ENCODE data around the gene SPANXN4.

Gene SPANXN4

DNA sequence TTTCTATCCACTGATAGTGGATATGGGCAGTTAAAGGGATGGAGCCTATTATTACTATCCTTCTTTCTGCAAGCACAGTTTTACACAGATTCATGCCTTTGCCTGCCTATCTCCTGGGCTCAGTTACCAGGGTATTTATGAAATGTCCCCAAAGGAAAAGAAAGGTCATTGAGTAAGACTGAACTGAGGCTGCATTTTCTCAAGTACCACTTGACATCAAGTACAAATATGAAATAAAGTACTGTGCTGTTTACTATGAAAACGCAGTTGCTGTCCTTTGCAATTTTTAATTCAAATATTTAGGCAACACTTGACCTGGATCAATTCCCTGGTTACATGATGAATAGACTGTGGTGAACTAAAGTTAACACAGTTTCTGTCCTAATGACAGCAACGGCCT, 23.5 kb upstream of the SPANXN4 start:
- DNase-seq (ENCODE audit: extremely low spot score) = no peak
- TF ChIP-seq LEF1 (IDR thresholded peaks at IDR 0.05; ENCODE audit: borderline replicate concordance) = no peak
- no peak for TF ChIP-seq SP1 (IDR thresholded peaks at IDR 0.05)
- TF ChIP-seq FOXA1 (IDR thresholded peaks at IDR 0.05) = no peak
- no peak for TF ChIP-seq HDGF (IDR thresholded peaks at IDR 0.05; ENCODE audit: borderline replicate concordance)
- no peak for TF ChIP-seq NFRKB (IDR thresholded peaks at IDR 0.05)
- TF ChIP-seq, protein P1, sequence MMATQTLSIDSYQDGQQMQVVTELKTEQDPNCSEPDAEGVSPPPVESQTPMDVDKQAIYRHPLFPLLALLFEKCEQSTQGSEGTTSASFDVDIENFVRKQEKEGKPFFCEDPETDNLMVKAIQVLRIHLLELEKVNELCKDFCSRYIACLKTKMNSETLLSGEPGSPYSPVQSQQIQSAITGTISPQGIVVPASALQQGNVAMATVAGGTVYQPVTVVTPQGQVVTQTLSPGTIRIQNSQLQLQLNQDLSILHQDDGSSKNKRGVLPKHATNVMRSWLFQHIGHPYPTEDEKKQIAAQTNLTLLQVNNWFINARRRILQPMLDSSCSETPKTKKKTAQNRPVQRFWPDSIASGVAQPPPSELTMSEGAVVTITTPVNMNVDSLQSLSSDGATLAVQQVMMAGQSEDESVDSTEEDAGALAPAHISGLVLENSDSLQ (IDR thresholded peaks at IDR 0.05) = no peak
- TF ChIP-seq ZNF384 (IDR thresholded peaks at IDR 0.05) = no peak
- POLR2A ChIA-PET = no interaction called here
- CTCF ChIA-PET = no interaction called here

DNA sequence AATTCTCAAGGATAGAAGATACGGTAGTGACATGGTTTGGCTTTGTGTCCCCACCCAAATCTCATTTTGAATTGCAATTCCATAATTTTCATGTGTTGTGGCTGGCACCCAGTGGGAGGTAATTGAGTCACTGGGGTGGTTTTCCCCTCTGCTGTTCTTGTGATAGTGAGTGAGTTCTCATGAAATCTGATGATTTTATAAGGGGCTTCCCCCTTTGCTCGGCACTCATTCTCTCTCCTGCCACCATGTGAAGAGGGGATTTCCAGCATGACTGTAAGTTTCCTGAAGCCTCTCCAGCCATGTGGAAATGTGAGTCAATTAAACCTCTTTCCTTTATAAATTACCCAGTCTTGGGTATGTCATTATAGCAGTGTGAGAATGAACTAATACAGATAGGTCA, 8.5 kb upstream of the SPANXN4 start:
- no peak for DNase-seq (ENCODE audit: extremely low spot score)
- POLR2A ChIA-PET = no interaction called here
- CTCF ChIA-PET = no interaction called here
- no peak for TF ChIP-seq ARNT (IDR thresholded peaks at IDR 0.05)
- TF ChIP-seq BHLHE40 (IDR thresholded peaks at IDR 0.05; ENCODE audit: borderline replicate concordance) = no peak
- TF ChIP-seq CTBP1 (IDR thresholded peaks at IDR 0.05; ENCODE audit: borderline replicate concordance) = no peak
- TF ChIP-seq SP1 (IDR thresholded peaks at IDR 0.05) = no peak
- no peak for TF ChIP-seq TARDBP (IDR thresholded peaks at IDR 0.05)
- no peak for TF ChIP-seq FOXA1 (IDR thresholded peaks at IDR 0.05)
- TF ChIP-seq ZNF384 (IDR thresholded peaks at IDR 0.05) = no peak
- TF ChIP-seq NFRKB (IDR thresholded peaks at IDR 0.05) = no peak
- no peak for TF ChIP-seq FOXK2 (IDR thresholded peaks at IDR 0.05)
- TF ChIP-seq FOXM1 (IDR thresholded peaks at IDR 0.05; ENCODE audit: borderline replicate concordance) = no peak
- TF ChIP-seq ELF4 (IDR thresholded peaks at IDR 0.05) = no peak
- no peak for TF ChIP-seq SUZ12 (IDR thresholded peaks at IDR 0.05)
- TF ChIP-seq LEF1 (IDR thresholded peaks at IDR 0.05; ENCODE audit: borderline replicate concordance) = no peak
- TF ChIP-seq L3MBTL2 (conservative IDR thresholded peaks at IDR 0.05) = no peak
- no peak for TF ChIP-seq HDGF (IDR thresholded peaks at IDR 0.05; ENCODE audit: borderline replicate concordance)
- TF ChIP-seq, protein P1 (IDR thresholded peaks at IDR 0.05) = no peak

DNA sequence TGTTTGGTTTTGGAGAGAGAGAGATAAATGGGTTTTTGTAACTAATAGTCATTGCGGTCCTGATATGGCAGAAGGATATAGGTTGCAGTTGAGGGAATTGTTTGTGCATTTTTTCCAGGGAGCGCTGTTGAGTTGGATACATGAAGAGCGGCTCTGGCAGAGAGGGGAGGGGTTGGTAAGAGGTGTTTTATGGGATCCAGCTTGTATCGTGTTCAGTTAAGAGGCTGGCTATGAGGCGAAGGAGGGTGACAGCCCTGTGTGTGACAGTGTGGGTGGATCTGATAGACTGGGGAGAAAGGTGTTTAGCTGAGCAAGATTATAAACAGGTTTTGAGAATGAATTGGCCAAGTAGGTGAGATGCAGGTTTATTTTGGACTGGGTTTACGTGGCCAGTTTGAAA, 1.5 kb downstream of the SPANXN4 start:
- DNase-seq (ENCODE audit: extremely low spot score) = no peak
- ChIA-PET POLR2A (no interaction called here), CTCF (no interaction called here)
- TF ChIP-seq ELF4 (IDR thresholded peaks at IDR 0.05) = no peak
- no peak for TF ChIP-seq SP1 (IDR thresholded peaks at IDR 0.05)
- TF ChIP-seq L3MBTL2 (conservative IDR thresholded peaks at IDR 0.05) = no peak
- no peak for TF ChIP-seq BHLHE40 (IDR thresholded peaks at IDR 0.05; ENCODE audit: borderline replicate concordance)
- TF ChIP-seq HDGF (IDR thresholded peaks at IDR 0.05; ENCODE audit: borderline replicate concordance) = no peak
- no peak for TF ChIP-seq SUZ12 (IDR thresholded peaks at IDR 0.05)
- TF ChIP-seq FOXM1 (IDR thresholded peaks at IDR 0.05; ENCODE audit: borderline replicate concordance) = no peak
- TF ChIP-seq ARNT (IDR thresholded peaks at IDR 0.05) = no peak
- TF ChIP-seq, protein P1 (IDR thresholded peaks at IDR 0.05) = no peak
- no peak for TF ChIP-seq CTBP1 (IDR thresholded peaks at IDR 0.05; ENCODE audit: borderline replicate concordance)
- TF ChIP-seq ZNF384 (IDR thresholded peaks at IDR 0.05) = no peak
- no peak for TF ChIP-seq FOXA1 (IDR thresholded peaks at IDR 0.05)
- no peak for TF ChIP-seq LEF1 (IDR thresholded peaks at IDR 0.05; ENCODE audit: borderline replicate concordance)
- no peak for TF ChIP-seq FOXK2 (IDR thresholded peaks at IDR 0.05)
- TF ChIP-seq NFRKB (IDR thresholded peaks at IDR 0.05) = no peak

DNA sequence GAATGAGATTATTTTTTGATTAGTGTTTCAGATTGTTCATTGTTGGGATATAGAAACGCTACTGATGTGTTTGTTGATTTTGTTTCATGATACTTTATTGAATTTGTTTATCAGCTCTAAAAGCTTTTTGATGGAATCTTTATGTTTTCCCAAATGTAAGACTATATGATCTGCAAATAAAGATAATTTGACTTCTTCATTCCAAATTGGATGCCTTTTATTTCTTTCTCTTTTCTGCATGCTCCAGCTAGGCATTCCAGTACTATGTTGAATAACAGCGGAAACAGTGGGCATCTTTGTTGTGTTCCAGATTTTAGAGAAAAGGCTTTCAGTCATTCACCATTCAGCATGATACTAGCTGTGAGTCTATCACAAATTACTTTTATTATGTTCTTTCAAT, 21.8 kb downstream of the SPANXN4 start:
- POLR2A ChIA-PET = no interaction called here
- DNase-seq (ENCODE audit: extremely low spot score) = no peak
- TF ChIP-seq ZNF384 (IDR thresholded peaks at IDR 0.05) = no peak
- TF ChIP-seq BHLHE40 (IDR thresholded peaks at IDR 0.05; ENCODE audit: borderline replicate concordance) = no peak
- TF ChIP-seq HDGF (IDR thresholded peaks at IDR 0.05; ENCODE audit: borderline replicate concordance) = no peak
- no peak for TF ChIP-seq FOXM1 (IDR thresholded peaks at IDR 0.05; ENCODE audit: borderline replicate concordance)
- TF ChIP-seq ARNT (IDR thresholded peaks at IDR 0.05) = no peak
- no peak for TF ChIP-seq FOXK2 (IDR thresholded peaks at IDR 0.05)
- CTCF ChIA-PET = no interaction called here

- DNase-seq (ENCODE audit: extremely low spot score) = no peak
- POLR2A ChIA-PET = no interaction called here
- TF ChIP-seq HDGF (IDR thresholded peaks at IDR 0.05; ENCODE audit: borderline replicate concordance) (no peak), BHLHE40 (IDR thresholded peaks at IDR 0.05; ENCODE audit: borderline replicate concordance) (no peak), CTBP1 (IDR thresholded peaks at IDR 0.05; ENCODE audit: borderline replicate concordance) (no peak), ELF4 (IDR thresholded peaks at IDR 0.05) (no peak), ZNF384 (IDR thresholded peaks at IDR 0.05) (no peak), FOXA1 (IDR thresholded peaks at IDR 0.05) (no peak), L3MBTL2 (conservative IDR thresholded peaks at IDR 0.05) (no peak)
- CTCF ChIA-PET = no interaction called here
Measured at GRCh38 chrX:143058120-143058519, 32.4 kb downstream of the SPANXN4 start.

GRCh38 chrX:143081231-143081630, 55.5 kb downstream of the SPANXN4 start:
- TF ChIP-seq LEF1 (IDR thresholded peaks at IDR 0.05; ENCODE audit: borderline replicate concordance) (no peak), TARDBP (IDR thresholded peaks at IDR 0.05) (no peak), FOXM1 (IDR thresholded peaks at IDR 0.05; ENCODE audit: borderline replicate concordance) (no peak), CTBP1 (IDR thresholded peaks at IDR 0.05; ENCODE audit: borderline replicate concordance) (no peak)
- POLR2A ChIA-PET = no interaction called here
- no peak for DNase-seq (ENCODE audit: extremely low spot score)
- CTCF ChIA-PET = no interaction called here

- TF ChIP-seq FOXK2 (IDR thresholded peaks at IDR 0.05) (no peak), FOXM1 (IDR thresholded peaks at IDR 0.05; ENCODE audit: borderline replicate concordance) (no peak), ZNF384 (IDR thresholded peaks at IDR 0.05) (no peak), ARNT (IDR thresholded peaks at IDR 0.05) (no peak), NFRKB (IDR thresholded peaks at IDR 0.05) (no peak), HDGF (IDR thresholded peaks at IDR 0.05; ENCODE audit: borderline replicate concordance) (no peak), L3MBTL2 (conservative IDR thresholded peaks at IDR 0.05) (no peak), TARDBP (IDR thresholded peaks at IDR 0.05) (no peak), ELF4 (IDR thresholded peaks at IDR 0.05) (no peak), CTBP1 (IDR thresholded peaks at IDR 0.05; ENCODE audit: borderline replicate concordance) (no peak), SP1 (IDR thresholded peaks at IDR 0.05) (no peak), BHLHE40 (IDR thresholded peaks at IDR 0.05; ENCODE audit: borderline replicate concordance) (no peak), SUZ12 (IDR thresholded peaks at IDR 0.05) (no peak), LEF1 (IDR thresholded peaks at IDR 0.05; ENCODE audit: borderline replicate concordance) (no peak), FOXA1 (IDR thresholded peaks at IDR 0.05) (no peak)
- TF ChIP-seq, protein P1 (IDR thresholded peaks at IDR 0.05) = no peak
- ChIA-PET POLR2A (no interaction called here), CTCF (no interaction called here)
- no peak for DNase-seq (ENCODE audit: extremely low spot score)
Measured at GRCh38 chrX:143082537-143082936, 56.8 kb downstream of the SPANXN4 start.
